ENCODE measurements around the gene SPPL3. TPM values are rescaled to one million over a fixed set of nuclear protein-coding genes. Genes with fewer than 3 reads are reported as not detected.
"Not testable (repeated sequence)": the region's sequence is repeated elsewhere in the genome, so short reads cannot be mapped to it uniquely, and the experiment has no call there.

SPPL3 gene
- total RNA-seq, 2 donors from 2014 or later, result 27.6 to 29.7 TPM

DNA sequence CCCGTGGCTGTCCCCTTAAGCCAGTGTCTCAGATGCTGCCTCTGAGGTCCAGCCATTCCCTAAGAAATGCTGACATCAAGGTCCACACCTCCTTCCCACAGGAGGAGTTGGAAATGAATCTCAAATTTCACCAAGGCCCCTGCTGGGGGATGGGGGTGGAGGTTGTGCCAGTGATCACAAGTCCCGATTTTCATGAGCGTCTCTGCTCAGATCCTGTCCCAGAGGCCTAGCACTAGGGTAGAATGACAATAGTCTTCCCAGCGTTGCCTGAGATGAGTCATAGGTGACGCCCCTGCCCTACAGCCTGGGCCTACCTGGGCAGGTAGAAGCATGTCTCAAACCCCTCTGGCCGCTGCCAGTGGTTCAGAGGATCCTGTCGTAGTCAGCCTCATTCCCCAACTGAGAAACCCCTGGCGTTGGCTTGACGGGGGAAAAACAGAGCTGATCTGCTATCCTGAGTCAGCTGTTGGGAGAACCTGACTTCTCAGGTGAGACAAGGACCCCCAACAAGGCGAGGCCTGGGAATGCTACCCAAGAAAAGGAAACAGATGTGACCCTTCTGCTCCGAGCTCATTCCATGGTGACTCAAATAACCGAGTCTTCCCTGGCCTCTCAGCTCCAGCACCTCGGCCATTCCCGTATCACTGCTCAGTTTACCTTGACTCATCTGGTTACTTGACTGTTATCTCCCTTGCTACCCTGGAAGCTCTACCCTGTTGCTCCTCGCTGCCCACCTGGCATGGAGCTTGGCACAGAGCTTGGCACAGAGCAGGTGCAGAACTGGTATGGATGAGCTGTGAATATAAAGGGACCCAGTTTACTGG, 21.8 kb upstream of the SPPL3 start:
- intact Hi-C loops (cut with DNase I), result no loop called here
- ATAC-seq, result no peak
- DNase-seq, result no peak

DNA sequence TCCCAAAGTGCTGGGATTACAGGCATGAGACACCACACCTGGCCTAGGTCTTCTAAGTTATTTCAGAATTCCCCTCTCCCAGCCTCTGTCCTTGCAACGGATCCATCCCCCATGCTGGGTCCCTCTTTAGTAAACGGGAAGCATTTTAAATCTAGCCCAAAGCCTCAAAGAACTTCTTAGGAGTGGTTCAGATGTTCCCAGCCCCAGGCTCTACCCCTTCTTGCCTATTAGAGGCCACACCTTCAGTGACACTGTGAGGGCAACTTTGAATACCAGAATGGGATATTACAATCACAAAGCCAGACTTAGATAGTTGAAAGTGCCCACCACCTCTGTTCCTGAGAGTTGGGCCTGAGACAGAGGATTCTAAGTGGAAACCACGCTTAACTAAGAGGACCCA, 18.1 kb upstream of the SPPL3 start:
- DNase-seq (no peak), ATAC-seq (no peak)
- intact Hi-C loops (cut with DNase I), result no loop called here

DNA sequence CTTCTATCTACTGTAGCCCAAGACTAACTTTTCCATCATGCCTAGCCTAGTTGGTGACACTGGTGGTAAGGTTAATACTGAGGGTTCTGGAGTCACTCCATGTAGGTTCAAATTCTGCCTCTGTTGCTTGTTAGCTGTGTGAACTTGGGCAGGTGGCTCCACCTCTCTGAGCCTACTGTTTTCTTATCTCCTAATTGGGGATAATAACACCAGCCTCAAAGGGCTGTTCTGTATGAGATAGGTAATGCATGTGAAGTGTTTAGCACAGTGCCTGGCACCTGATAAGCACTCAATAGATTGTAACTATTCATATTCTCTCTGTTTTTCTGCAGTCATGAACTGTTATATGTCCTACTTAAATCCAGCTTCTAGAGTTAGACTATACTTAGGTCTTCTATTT, 17.5 kb upstream of the SPPL3 start:
- DNase-seq (no peak), ATAC-seq (no peak)
- intact Hi-C loops (cut with DNase I), result no loop called here

DNA sequence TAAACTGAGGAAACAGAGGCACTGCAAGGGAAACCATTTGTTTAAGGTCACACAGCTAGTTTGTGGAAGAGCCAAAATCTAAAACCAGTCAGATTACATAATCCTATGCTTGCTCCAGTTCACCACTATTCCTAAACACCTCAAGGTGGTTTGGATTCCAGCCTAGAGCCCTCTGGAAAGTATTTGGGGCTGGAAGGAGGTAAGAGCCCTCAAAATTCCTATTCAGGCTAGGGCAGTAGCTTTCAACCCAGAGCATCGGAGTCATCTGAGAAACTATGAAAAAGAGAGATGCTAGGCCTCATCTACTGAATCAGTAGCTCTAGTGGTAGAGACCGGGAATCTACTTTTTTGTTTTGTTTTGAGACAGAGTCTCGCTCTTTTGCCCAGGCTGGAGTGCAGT, 16.0 kb upstream of the SPPL3 start:
- ATAC-seq (no peak), DNase-seq (no peak)
- intact Hi-C loops (cut with DNase I), result no loop called here

DNA sequence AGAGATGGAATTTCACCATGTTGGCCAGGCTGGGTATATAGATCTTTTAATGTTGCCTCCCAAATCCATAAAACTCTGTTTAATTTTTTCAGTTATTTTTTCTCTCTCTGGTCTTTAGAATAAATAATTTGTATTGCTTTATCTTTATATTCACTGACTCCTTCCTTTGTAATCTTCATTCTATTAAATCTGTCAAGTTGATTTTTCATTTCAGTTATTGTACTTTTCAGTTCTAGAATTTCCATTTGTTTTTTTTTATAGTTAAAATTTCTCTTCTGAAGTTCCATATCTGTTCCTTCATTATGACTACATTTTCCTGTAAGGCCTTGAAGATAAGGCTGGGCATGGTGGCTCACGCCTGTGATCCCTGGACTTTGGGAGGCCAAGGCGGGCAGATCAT, 13.6 kb upstream of the SPPL3 start:
- ATAC-seq (no peak), DNase-seq (no peak)
- intact Hi-C loops (cut with DNase I), result no loop called here

DNA sequence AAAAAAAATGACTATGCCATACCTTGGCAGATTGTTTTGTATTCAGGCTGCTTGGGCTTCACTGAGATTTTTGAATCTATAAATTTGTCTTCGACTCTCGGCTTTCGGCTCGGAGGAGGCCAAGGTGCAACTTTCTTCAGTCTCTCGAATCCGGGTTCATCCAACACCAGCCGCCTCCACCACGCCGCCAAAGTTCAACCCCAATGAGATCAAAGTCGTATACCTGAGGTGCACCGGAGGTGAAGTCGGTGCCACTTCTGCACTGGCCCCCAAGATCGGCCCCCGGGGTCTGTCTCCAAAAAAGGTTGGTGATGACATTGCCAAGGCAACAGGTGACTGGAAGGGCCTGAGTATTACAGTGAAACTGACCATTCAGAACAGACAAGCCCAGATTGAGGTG, 12.4 kb upstream of the SPPL3 start:
- DNase-seq, result no peak
- intact Hi-C loops (cut with DNase I), result no loop called here
- no peak for ATAC-seq

DNA sequence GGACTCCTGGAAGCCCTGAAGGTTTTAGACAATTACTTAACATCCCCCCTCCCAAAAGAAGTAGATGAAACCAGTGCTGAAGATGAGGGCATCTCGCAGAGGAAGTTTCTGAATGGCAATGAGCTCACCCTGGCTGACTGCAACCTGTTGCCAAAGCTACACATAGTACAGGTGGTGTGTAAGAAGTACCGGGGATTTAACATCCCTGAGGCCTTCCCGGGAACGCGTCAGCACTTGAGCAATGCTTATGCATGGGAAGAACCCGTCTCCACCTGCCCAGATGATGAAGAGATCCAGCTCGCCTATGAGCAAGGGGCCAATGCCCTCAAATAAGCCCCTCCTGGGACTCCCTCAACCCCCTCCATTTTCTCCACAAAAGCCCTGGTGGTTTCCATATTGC, 10.6 kb upstream of the SPPL3 start:
- intact Hi-C loops (cut with DNase I), result no loop called here
- DNase-seq (no peak), ATAC-seq (no peak)

DNA sequence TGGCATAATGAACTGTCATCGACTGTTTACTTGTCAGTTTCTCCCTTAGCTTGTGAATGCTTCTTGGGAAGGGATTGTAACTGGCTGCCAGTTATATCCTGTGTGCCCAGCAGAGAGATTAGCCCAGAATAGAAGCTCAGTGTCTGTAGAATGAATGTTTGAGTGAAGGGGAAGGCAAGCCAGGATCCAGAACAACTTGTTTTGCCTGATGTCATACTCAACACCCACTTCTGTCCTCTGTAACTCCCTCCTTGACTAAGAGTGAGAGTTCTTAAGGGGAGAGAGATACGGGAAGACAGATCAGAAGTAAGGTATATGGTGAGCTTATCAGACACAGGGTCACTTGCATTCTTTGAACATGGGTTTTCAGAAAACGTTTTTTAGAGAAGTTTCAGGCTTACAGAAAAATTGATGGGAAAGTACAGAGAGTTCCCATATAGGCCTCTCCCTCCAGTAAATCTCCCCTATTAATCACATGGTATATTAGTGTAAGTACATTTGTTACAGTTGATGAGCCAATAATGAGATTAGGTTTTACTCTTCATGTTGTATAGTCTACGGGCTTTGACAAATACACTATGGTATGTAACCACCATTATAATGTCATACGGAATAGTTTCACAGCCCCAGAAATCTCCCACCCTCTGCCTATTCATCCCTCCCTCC, 5.6 kb upstream of the SPPL3 start:
- DNase-seq (no peak), ATAC-seq (no peak)
- intact Hi-C loops (cut with DNase I), result loop anchor here in 1 of 2 donors (10.0 kb wide), 1 partner anchor 145 kb away; no protein-coding TSS in a partner anchor

DNA sequence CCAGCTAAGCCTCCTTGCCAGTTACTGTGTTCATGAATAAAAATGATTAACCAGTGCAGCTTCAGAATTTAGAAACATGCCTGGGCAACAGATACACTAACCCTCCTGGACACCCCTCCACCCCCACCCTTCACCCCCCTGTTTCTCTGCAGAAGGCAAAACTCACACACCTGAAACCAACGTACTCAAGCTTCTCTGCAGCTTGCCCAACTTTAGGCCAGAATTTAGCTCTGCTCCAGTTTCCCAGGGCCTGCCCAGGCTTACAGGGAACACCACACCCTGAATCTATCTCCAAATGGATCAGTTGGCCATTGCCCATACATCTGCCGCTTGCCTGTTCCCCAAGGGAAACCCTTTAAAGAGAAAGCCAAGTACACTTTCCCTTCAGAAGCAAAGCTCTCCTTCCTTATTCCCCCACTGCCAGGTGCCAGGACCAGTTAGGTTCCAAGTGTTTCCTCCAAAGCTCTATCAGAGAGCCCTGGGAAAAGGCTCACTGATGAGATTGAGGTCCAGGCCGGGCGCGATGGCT, 1.8 kb upstream of the SPPL3 start:
- ATAC-seq (no peak), DNase-seq (no peak)
- intact Hi-C loops (cut with DNase I), result loop anchor here in 1 of 2 donors (10.0 kb wide), 1 partner anchor 141 kb away; no protein-coding TSS in a partner anchor

DNA sequence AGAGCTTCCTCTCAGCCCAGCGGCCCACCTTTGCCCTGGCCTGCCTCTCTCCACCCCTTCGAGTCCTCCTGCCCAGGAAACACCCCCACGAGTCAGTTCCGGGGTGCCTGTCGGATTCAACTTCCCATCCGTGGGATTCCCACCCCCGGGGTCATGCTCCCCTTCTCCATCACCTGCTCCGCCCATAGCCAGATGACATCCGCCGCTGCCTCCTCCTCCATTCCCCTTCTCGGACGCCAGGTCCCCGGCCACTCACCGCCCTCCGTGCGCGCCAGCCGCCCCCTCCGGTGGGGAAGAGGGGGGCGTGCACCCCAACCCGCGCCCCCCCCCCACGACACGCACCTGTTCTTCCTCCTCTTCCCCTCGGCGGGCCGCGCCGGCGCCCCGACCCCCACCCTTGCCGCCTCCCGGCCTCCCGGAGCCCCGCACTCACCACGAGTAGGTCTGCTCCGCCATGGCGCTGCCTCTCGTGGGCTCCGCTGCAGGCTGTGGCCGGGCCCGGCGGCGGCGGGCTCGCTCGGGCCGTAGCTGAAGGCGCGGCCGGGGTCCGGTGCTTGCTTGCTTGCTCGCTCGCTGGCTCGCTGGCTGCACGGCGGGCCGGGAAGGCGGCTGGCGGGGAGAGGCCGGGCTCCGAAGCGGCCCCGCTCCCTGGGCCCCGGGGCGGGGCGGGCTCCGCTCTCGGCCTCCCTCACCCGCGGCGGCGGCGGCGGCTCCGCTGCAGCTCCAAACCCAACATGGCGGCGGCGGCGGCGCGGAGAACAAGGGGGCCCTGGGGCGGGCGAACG, 554 bp downstream of the SPPL3 start:
- DNase-seq, result peak; percentile 66
- intact Hi-C loops (cut with DNase I), result loop anchor here in 1 of 2 donors (10.0 kb wide), 1 partner anchor 139 kb away; no protein-coding TSS in a partner anchor

DNA sequence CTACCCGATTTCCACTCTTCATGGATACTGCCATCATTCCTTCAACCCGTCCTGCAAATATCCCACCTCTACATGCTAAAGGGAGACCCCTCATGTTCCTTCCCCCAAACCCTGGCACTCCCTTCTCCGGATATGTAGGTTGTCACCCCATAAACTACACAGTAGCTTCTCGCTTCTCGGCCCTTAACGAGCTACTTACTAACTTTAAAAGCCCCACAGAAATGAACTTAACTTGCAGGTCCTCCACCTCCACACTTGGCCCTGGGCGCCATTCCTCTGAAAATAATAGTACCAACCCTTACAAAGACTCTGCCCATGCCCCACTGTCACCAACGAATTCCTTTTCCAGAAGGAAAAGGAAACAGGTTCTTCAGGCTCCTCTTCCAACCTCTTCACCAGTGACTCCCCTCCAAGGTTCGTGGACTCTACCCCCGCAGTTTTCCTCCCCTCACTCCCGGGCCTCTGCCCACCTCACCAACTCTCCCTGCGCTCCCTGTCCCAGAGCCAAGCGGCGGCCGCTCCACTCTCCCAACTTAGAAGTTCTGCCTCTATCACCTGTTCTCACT, 1.2 kb downstream of the SPPL3 start:
- DNase-seq, result no peak
- ATAC-seq, result no peak
- intact Hi-C loops (cut with DNase I), result loop anchor here in 1 of 2 donors (10.0 kb wide), 1 partner anchor 138 kb away; no protein-coding TSS in a partner anchor

More for the DNA sequence above, 554 bp downstream of the SPPL3 start:
- ATAC-seq, result peak; percentile 55 to 62

DNA sequence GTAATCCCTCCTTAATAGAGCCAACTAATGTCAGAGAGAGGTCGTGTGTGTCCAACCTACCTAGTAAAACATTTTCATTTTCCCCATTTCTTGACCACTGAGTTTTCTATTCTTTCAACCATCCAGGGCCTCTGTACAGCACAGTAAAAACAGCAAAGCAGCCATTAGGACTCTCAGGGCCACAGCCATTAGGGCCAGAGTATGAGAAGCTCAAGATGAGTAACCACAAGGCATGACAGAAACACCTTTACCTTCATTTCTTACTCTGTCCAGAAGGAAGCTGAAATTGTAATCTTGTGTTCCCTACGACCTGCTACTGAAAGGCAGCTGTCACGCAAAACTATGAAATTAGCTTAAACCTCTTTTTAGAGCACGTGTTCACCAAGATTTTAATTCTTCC, 2.3 kb downstream of the SPPL3 start:
- ATAC-seq (no peak), DNase-seq (no peak)
- intact Hi-C loops (cut with DNase I), result loop anchor here in 1 of 2 donors (10.0 kb wide), 1 partner anchor 137 kb away; no protein-coding TSS in a partner anchor

DNA sequence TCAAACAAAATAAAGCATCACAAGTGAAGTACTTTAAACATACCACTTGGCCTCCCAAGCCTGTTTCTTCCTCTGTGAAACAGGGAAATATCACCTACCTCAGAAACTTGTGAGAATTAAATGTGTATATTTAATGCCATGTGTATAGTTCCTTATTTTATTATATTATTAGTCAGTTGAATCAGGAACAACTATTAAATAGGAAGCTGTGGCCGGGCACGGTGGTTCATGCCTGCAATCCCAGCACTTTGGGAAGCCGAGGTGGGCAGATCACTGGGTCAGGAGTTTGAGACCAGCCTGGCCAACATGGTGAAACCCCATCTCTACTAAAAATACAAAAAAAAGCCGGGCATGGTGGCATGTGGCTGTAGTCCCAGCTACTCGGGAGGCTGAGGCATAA, 3.1 kb downstream of the SPPL3 start:
- ATAC-seq, DNase-seq: not testable (repeated sequence)
- intact Hi-C loops (cut with DNase I), result loop anchor here in 1 of 2 donors (10.0 kb wide), 1 partner anchor 136 kb away; no protein-coding TSS in a partner anchor

DNA sequence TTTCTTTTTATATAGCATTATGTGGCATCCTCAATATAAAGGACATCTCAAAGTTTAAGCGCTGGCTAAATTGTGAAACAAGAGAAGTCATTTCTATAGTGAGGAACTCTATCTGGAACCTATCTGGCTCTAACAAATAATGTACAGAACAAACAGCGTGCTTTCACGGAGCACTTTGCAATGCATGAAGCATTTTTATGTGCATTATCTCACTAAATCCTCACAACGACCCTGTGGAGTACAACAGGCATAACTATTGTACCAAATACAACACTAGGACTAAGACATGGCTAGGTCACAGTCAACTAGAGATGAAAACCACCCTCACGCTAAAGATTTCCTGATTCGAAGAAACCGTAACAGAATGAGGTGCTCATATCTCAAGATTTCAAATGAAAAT, 8.6 kb downstream of the SPPL3 start:
- no peak for DNase-seq
- no peak for ATAC-seq
- intact Hi-C loops (cut with DNase I), result no loop called here

DNA sequence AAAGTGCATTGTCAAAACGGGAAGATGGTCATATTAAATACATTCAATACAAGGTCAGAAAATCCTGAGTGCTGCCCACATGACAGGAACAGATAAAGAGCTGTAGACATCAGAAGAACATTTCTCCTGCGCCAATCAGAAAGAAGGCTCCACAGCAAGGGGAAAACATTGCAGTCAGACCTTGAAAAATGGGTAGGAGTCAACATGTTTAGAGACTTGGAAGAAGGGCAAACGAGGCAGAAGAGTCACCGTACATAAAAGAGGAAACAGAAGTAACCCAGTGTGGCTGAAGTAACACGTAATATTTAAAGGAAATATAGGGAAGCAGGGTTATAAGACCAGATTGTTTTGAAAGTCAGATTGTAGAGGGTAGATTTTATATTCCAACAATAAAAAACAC, 11.9 kb downstream of the SPPL3 start:
- no peak for ATAC-seq
- intact Hi-C loops (cut with DNase I), result no loop called here
- DNase-seq, result no peak

DNA sequence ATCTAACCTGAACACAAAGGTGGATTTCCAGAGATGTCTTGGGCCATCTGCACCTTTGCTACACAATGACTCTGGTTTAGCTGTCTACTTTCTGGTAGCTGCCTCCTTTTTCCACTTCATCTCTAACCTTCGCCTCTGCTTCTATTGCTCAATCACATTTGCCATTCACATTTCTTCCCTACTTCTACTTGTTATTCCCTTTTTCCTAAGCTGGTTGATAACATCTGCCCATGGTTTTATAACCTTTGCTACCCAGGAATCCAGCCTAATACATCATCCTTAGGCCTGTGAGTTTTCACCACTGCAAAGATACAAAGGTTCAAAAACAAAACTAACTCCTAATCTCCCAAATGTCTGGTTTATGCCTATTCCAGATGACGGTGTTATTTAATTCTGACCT, 13.2 kb downstream of the SPPL3 start:
- intact Hi-C loops (cut with DNase I), result no loop called here
- DNase-seq, result no peak
- ATAC-seq, result no peak

DNA sequence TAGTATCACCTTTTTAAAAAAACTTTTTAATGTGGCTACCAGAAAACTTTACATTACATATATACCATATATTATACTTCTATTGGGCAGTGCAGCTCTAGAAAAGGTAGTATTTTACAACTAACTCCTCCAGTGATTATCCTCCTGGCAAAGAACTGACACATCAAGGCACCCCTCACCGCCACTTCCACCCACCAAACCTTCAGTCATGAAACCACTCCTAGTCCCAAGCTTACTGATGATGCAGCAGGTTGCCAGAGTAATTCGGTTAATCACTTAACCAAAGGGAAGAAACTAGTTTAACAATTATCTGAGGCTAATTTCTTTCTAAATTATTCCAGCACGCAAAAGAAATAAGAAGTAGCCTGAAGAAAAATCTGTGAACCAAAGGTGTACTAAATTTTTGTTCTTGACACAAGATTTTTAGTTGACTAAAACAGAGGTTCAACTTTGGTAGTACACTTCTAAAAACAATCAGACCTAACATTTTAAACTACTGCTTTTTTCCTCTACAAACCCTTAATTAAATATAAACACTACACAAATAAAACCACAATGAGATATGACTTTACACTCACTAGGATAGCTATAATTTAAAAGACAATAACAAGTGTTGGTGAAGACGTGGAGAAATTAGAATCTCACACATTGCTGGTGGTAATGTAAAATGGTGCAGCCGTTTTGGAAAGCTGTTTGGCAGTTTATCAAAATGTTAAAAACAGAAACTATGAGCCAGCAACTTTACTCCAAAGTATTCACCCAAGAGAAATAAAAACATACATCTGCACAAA, 16.7 kb downstream of the SPPL3 start:
- DNase-seq (no peak), ATAC-seq (no peak)
- intact Hi-C loops (cut with DNase I), result no loop called here

Data from left cardiac atrium (tissue), 4 donors.